ENCODE data around the gene IL17RD. TPM values are rescaled to one million over a fixed set of nuclear protein-coding genes. Genes with fewer than 3 reads are reported as not detected.
A peak's percentile ranks its signal among the peaks of the same experiment; 100 is the strongest.

The IL17RD gene
- total and polyA plus RNA-seq, 2 donors (not counting 1 experiment from before 2014, with no cell fraction given): 0.05 TPM; not detected in 1

- ATAC-seq (ENCODE audit: low read depth) (no peak), DNase-seq (no peak)
- Histone ChIP-seq H3K4me2 (replicated peaks; ENCODE audit: low read depth, low read length, poor library complexity, severe bottlenecking) (peak overlapping the region; percentile 95), H3K4me3 (ENCODE audit: control extremely low read depth in 1 of 5, extremely low read depth in 1 of 5, insufficient read depth in 1 of 5, low read depth in 2 of 5, low read length in 4 of 5) (peak overlapping the region in 4 of 5 experiments; percentile 54 to 70 (median 62)), H3K27ac (ENCODE audit: low read length in 2 of 2) (no peak overlapping the region), H3K36me3 (replicated peaks in 1 of 2; ENCODE audit: control extremely low read depth in 1 of 2, control insufficient read depth in 1 of 2, extremely low read depth in 1 of 2, insufficient read depth in 2 of 2, low read length in 1 of 2) (no peaks in the 10 kb centered on the region), H3K4me1 (ENCODE audit: control insufficient read depth in 2 of 2, insufficient read depth in 2 of 2, low read length in 2 of 2) (peaks cover 21 to 22% of the 10 kb centered on the region in 2 donors), H2AFZ (ENCODE audit: insufficient read depth, low read depth, low read length, poor library complexity, severe bottlenecking) (peak overlapping the region; percentile 61), H4K20me1 (ENCODE audit: control insufficient read depth, insufficient read depth, low read length, poor library complexity, severe bottlenecking) (no peaks in the 10 kb centered on the region), H3K27me3 (replicated peaks in 1 of 4; ENCODE audit: control extremely low read depth in 1 of 4, control insufficient read depth in 3 of 4, insufficient read depth in 4 of 4, low read length in 3 of 4) (peaks cover 0 to 73% (median 54%) of the 10 kb centered on the region in 4 experiments), H3K79me2 (ENCODE audit: control insufficient read depth, insufficient read depth, low read length) (no peaks in the 10 kb centered on the region), H3K9me3 (ENCODE audit: control extremely low read depth in 1 of 3, control insufficient read depth in 2 of 3, insufficient read depth in 1 of 3, low read length in 2 of 3) (peaks cover 0 to 4% (median 0%) of the 10 kb centered on the region in 3 donors), H3K9ac (ENCODE audit: low read length) (peak overlapping the region; percentile 70)
- H3K4me3 Mint-ChIP-seq: peak overlapping the region; percentile 86
- H3K27me3 Mint-ChIP-seq: peaks cover 71% of the 10 kb centered on the region
- CTCF ChIA-PET: interaction anchor here (0.5 to 3.7 kb wide), 11 partner anchors 8 to 837 kb away, joined by 3 to 16 read pairs (median 4); no protein-coding TSS in a partner anchor
- peaks cover 20% of the 10 kb centered on the region for H3K4me1 Mint-ChIP-seq
- peak overlapping the region; percentile 71 for H3K27ac Mint-ChIP-seq
- 17% methylated on average over 7 of the region's 9 CpGs for WGBS (ENCODE audit: insufficient coverage)
- intact Hi-C loops (cut with micrococcal nuclease): loop anchor here (1.0 to 10.0 kb wide), 3 partner anchors 9 to 147 kb away; partner anchors contain the start of gene APPL1
- TF ChIP-seq CTCF (IDR thresholded peaks at IDR 0.05) (no peak), EZH2 (IDR thresholded peaks at IDR 0.05; ENCODE audit: borderline replicate concordance, insufficient read depth, low read depth, low read length, poor library complexity, severe bottlenecking) (no peak)
- POLR2A ChIA-PET: interaction anchor here (1.2 kb wide), 1 partner anchor 9 kb away, joined by 6 read pairs; no protein-coding TSS in a partner anchor
- H3K9me3 Mint-ChIP-seq (ENCODE audit: insufficient read depth): no peaks in the 10 kb centered on the region
Observed at GRCh38 chr3:57077630-57078343, 87.4 kb downstream of the IL17RD start.

All from B cell (primary cell).